OCI-M2 (cell line): ENCODE data around the gene LBH.
A peak's percentile ranks its signal among the peaks of the same experiment; 100 is the strongest.

ENCODE experiments used
- DNase-seq: peaks from one replicate; lab custom pipeline; 2025; ENCODE audit not compliant: unreplicated experiment; lab: John Stamatoyannopoulos, UW

LBH gene

DNA sequence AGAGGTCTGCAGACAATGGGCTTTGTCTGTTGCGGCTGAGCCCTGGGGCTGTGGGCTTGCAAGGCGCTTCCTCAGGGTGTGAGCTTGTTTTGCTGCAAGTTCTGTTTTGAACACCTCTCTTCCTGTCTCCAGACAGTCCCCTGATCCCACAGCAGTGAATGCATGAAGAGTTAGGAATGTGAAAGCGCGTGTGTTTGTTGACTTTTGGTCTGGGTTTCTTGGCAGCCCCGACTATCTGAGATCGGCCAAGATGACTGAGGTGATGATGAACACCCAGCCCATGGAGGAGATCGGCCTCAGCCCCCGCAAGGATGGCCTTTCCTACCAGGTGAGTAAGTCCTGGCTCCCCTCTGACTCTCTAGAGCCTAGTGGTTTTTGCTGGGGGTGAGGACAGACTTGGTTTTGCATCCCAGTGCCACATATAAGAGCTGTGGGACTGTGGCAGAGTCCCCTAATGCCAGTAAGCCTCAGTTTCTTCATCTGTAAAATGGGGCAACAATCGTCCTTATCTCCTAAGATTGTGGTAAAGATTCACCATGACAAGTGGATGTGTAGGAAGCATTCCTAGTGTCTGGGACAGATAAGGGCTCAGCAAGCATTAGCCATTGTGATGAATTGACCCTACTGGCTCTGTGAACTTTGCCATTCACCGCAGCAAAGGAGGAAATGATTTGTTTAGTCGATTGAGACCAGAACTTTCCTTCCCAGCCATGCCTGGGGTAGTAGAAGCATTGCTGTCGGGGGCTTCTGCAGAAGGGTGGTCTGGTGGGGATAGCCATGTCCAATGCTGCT, 3.0 kb downstream of the LBH start:
- no peak for DNase-seq

DNA sequence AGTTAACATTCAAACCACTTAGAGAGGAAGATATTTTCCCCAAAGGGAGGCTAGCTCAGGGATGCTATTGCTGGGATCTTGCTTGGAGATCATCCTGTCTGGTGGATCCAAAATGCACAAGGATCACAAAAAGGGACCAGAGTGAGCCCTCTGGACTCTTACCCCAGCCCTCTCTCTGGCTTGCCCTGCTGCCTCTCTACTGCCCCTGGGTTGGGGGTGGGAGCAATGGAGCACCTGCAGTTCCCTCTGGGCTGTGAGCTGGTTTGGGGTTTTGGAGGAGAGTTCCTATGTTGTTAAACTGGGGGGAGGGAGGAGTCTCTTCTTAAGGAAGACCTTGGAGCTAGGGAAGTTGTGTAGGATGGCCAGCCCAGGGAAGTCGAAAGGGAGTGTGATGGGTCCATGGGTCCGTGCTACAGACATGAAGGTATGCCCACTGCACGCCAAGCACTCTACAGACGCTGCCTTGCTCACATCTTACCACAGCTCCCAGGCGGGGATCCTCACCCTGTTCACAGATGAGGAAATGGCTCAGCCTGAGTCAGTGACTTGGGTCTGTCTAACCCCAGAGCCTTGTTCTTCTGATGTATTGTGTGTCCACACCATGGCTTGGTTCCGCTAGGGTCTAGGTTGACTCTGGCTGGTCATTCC, 3.8 kb downstream of the LBH start:
- no peak for DNase-seq

- no peak for DNase-seq
Observed at GRCh38 chr2:30235859-30236535, 4.7 kb downstream of the LBH start.

GRCh38 chr2:30236591-30237238, 5.4 kb downstream of the LBH start:
- no peak for DNase-seq

DNA sequence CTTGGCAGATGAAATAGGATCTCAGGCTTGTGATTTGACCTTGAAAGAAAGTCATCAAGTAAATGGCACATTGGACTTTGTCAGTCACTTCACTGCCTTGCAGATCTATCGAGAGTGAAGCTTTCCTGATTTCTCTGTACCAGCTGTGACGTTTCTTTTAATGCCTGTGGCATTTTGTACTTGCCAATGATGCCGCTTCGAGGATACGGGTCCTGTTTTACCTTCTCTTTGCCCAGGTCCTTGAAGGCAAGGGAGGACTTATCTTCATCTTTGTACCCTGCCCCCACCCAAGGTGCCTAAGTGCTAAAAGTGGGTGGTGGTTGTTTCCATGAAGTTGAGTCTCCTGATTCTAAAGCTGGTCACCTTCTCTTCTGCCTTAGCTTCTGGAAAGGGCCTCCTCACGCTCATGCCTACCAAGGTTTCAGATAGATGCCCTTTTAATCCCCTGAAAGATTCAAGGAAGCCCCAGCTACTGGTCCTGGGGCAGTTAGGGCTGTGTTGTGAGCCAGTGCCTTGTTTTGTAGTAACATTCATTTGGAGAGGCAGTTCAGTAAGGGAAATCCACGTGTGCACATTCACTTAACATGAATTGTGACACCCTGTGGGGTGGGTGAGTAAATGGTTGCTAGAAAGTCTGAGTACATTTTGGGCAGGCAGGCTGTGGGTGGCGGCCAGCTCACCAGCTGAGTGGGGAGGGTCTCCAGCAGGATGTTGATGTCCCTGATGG, 6.1 kb downstream of the LBH start:
- no peak for DNase-seq

DNA sequence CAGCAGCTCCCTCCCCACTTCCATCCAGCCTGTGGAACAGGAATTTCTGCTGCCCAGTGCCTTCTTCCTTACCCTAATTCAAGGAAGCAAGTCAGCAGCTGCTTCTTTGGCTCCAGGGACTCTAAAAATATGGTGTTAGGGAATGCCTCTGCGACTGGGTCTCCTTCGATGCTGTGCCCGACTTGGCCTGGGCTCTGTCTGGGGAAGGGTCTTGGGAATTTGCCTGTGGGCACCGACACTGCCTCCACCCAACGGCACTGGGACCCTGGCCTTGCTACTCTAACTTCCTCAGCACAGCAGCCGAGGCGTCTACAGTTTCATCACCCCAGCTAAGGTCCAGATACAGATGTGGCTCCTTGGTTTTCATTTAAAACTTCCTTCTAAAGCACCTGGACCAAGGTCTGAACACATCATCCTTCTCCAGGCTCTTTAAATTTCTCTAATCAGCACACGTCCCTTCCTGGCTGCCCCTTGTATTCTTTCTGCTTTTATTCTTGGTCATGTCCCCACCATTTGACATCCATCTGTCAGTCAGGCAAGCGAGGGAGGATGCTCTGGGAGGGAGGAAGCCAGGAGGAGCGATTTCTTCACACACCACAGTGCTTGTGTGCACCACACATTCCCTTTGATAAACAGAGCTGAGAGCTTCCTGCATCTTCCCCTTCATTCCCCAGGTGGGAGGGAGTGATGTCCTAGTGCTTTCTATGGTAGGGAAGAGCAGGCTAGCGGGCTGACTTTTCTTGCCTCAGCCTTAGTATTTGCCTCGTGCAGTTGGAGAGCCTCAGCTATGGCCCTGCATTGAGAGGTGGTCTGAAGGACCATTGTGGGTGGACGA, 6.8 kb downstream of the LBH start:
- no peak for DNase-seq

- no peak for DNase-seq
Observed at GRCh38 chr2:30239308-30239985, 8.1 kb downstream of the LBH start.

DNA sequence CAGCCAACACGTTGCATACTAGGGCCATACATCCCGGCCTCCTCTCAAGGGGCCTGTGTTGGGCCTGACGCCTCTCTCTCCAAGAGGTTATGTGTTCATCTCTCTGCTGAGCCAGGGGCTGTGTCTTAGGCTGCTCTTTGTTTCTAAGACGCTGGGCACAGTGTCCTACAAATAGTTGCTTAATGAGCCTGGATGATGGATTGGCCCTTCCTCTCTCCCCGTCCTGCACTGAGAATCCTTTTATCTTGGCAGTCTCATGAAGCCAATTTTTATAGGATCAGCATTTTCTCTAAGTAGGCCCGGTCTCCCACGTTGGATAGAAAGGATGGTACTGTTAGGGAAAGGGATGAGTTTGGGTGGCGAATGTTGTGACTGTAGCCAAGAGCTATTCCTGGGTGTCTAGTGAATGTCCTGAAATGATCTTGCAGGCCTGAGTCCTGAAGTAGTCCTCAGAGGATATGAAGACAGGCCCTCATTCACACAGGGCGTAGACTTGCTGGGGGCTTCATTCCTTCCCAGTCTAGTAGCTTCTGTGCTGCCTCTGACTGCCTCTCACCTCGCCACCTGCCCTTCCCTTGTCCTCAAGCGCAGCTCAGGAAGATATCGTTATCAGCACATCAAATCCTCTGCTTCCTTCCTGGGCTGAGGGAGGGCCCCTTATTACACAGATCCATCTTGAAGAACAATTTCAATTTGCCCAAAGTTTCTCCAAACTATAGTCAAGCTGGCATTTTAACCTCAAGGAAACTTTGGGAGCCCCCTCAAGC, 8.8 kb downstream of the LBH start:
- DNase-seq = no peak

GRCh38 chr2:30243231-30243630, 11.9 kb downstream of the LBH start:
- DNase-seq = no peak

- DNase-seq = no peak
Observed at GRCh38 chr2:30245364-30245763, 14.0 kb downstream of the LBH start.

DNA sequence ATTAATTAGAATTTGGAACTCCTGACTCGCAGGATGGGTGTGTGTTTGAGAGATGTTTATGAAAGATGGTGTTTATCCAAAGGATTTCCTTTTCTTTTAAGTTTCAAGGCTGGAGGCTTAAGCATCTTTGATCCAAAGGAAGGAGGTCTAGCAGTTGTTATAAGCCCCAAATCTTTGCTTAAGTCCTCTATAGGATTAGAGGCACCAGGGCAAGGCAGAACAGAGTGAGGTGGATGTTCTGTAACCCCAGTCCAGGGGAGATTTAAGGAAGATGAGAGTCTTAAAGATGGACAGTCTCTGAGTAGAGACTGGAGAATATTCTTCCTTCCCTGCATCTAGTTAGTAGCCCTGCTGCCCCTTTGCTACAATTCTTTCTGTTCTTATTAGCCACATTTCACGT, 17.5 kb downstream of the LBH start:
- no peak for DNase-seq

DNA sequence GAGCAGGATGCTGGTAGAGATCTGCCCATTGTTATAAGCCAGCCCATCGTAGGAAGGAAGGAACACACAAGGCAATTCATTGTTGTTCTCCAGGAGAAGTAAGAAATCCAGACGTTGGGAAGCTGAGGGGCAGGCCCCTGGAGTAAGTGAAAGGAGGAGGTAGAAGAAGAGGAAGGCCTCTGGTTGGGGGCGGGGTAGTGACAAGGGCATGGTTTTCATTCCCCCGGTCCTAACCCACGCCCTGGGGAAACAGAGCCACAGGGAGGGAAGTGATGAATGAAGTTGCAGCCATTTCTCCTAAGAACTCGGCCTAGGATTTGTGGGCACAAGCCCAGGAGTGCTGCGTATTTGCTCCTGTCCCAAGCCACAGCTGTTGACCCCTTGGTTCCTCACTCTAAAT, 18.0 kb downstream of the LBH start:
- no peak for DNase-seq

- DNase-seq = no peak
Observed at GRCh38 chr2:30250421-30250820, 19.1 kb downstream of the LBH start.

DNA sequence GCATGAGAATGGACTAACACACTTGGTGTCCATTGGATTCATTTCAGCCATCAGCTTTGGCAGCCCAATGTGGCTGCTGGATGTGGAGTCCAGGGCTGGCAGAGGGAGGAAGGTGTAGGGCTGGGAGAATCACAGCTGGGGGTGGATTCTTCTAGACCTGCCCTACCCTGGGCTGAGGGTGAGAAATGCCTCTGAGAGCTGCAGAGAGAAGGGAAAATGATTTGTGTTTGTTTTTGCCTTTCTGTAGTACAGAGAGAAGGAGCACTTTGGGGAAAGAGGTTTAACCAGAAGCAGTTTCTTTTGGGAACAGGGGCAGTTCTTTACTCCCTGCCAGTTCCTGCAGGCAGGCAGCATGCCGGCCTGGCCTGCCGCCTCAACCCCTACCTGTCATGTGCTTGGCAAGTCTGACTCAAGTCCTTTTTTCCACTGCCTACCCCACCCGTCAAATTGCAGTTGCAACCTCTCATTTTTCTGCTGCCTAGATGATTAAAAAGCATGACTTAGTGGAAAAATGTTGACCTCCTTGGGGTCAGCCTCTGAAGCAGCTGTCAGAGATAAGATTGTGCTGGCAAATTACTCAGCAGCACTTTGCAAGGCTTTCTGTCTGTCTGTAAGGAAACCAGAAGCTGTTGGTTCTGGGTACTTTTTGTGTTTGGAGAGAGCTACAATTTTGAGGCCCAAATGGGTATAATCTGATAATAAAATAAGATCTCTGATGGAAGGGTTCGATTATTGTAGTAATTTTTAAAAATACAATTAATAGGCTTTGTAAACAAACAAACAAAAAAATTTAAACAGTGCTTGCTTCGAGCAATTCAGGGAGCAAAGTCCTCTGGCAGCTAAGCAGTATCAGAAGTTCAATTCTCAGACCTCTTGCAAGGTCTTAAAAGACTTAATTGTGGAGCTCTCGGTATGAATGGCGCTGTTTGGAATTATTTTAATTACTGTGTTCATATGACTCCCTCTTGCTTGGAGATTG, 21.7 kb downstream of the LBH start:
- peak; percentile 58 for DNase-seq

GRCh38 chr2:30253873-30254684, 22.7 kb downstream of the LBH start:
- no peak for DNase-seq

DNA sequence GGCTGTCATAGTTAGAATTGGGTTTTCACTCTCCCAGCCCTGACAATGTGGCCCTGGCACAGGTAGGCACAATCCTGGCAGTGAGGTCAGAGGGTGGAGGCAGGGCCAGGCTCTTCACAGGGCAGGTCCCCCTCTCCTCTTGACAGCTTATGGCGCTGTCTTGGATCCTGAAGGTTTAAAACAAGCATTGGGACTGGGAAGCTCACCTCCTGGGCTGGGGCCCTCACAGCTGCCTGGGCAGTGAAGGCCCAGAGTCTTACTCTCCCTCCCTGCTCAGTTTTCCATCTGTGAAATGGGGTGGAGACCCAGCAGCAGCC, 23.3 kb downstream of the LBH start:
- DNase-seq = no peak

- no peak for DNase-seq
Observed at GRCh38 chr2:30255026-30255425, 23.7 kb downstream of the LBH start.
